Measurements from ENCODE around the gene ZFPM1. TPM values are rescaled to one million over a fixed set of nuclear protein-coding genes. Genes with fewer than 3 reads are reported as not detected.

The ZFPM1 gene
- total RNA-seq, 4 donors from 2014 or later = 1.9 to 5.3 (median 3.4) TPM

- DNase-seq = no peak
- intact Hi-C loops (cut with DNase I) = no loop called here
- Histone ChIP-seq H3K9me3 (no peaks in the 10 kb centered on the region), H3K36me3 (no peaks in the 10 kb centered on the region), H3K4me3 (replicated peaks in 1 of 3) (no peak overlapping the region), H3K27ac (no peak overlapping the region), H3K27me3 (no peaks in the 10 kb centered on the region), H3K4me1 (peaks cover 10 to 12% of the 10 kb centered on the region in 2 donors)
- TF ChIP-seq CTCF (IDR thresholded peaks at IDR 0.05) (no peak), POLR2A (IDR thresholded peaks at IDR 0.05) (no peak)
- WGBS, 2 donors = 90 to 98% methylated on average over 2 to 7 of the region's 14 CpGs
These were observed 58.8 kb downstream of the ZFPM1 start for GRCh38 chr16:88511906-88512305.

DNA sequence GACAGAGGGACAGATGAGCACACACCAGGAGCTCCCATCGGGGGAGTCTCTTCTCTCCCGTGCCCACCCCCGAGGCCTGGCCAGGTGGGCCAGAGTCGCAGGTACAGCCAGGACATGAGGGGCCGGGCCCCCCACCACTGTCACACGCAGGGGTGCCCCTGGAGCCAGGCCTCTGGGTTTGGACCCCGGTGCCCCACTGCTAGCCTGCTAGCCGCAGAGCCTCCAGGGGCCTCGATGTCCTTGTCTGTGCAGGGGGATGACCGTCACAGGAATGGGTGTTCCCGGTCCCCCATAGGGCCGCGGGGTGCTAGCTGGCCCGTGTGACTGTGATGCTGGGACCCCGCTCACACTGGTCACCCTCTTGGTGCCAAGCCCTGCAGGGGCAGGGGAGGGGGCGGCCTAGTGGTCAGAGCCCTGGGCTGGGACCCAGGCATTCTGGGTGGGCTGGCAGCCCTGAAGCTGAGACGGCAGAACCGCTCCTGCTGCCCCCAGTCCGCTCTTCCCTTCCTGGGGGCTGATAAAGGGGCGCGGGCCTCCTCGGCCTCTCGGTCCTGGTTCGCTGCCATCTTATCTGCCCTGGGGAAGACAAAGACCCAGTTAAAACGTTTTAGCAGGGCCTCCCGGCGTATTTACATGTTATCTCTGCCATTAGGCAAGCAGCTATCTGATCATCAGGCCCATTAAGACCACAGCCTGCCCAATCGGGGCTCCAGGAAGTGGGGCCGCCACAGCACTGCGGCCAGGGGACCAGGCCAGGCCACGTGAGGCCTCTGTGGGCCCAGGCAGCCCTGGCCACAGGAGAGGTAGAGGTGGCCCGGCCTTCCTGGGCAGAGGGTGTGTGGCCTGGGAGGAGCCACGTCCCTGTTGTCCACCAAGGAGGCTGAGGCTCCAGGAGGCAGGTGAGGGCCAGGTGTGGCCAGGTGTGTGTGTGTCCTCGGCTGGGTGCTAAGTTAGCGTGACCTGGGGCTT is 59.9 kb downstream of the ZFPM1 start:
- no peaks in the 10 kb centered on the region for H3K9me3 ChIP-seq
- H3K4me1 ChIP-seq = peaks cover 10 to 12% of the 10 kb centered on the region in 2 donors
- no peak for DNase-seq
- intact Hi-C loops (cut with DNase I) = no loop called here
- H3K36me3 ChIP-seq = no peaks in the 10 kb centered on the region
- no peaks in the 10 kb centered on the region for H3K27me3 ChIP-seq
- H3K4me3 ChIP-seq (replicated peaks in 1 of 3) = no peak overlapping the region
- no peak for TF ChIP-seq POLR2A (IDR thresholded peaks at IDR 0.05)
- no peak for TF ChIP-seq CTCF (IDR thresholded peaks at IDR 0.05)
- no peak overlapping the region for H3K27ac ChIP-seq
- WGBS, 2 donors = 86 to 87% methylated on average over 19 to 22 of the region's 35 CpGs

GRCh38 chr16:88514070-88514469 is 61.0 kb downstream of the ZFPM1 start:
- Histone ChIP-seq H3K9me3 (no peaks in the 10 kb centered on the region), H3K27me3 (no peaks in the 10 kb centered on the region), H3K4me3 (replicated peaks in 1 of 3) (no peak overlapping the region), H3K27ac (no peak overlapping the region), H3K4me1 (peaks cover 10 to 12% of the 10 kb centered on the region in 2 donors), H3K36me3 (no peaks in the 10 kb centered on the region)
- no peak for DNase-seq
- TF ChIP-seq POLR2A (IDR thresholded peaks at IDR 0.05) = no peak
- no peak for TF ChIP-seq CTCF (IDR thresholded peaks at IDR 0.05)
- intact Hi-C loops (cut with DNase I) = no loop called here
- WGBS, 2 donors = 97 to 100% methylated on average over 5 to 8 of the region's 20 CpGs

DNA sequence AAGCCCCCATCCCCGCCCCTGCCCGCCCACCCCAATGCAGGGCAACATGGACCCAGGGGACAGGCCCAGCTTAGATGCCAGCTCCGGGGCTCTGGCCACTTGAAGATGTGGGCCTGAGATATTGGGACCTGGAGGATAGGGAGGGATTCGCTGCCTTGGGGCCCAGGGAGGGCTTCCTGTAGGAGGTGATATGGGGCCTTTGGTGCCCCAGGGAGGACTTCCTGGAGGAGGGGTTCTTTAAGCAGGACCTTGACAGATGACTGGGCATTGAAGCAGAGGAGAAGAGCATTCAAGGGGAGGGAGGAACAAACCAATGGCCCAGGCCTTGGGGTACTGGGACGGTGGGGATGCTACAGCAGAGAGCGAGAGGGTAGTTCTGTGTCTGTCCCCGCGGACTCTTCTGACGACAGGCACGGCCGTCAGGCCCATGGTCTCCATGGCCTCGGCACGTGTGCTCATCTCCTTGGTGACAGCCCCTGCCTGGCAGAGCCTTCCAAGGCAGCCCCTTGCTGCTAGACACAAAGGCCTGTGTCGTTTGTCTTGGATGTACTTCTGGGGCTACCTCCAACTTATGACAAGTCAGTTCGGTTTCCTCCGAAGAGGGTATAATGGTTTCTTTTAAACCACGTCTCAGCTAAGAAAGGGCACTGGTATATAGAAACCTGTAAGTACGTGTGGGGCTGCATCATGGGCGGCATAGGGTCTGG is 61.6 kb downstream of the ZFPM1 start:
- peaks cover 10 to 12% of the 10 kb centered on the region in 2 donors for H3K4me1 ChIP-seq
- TF ChIP-seq POLR2A (IDR thresholded peaks at IDR 0.05) (no peak), CTCF (IDR thresholded peaks at IDR 0.05) (no peak)
- no peaks in the 10 kb centered on the region for H3K9me3 ChIP-seq
- no peak for DNase-seq
- H3K27me3 ChIP-seq = no peaks in the 10 kb centered on the region
- WGBS, 2 donors = 73 to 76% methylated on average over 16 to 17 of the region's 19 CpGs
- intact Hi-C loops (cut with DNase I) = no loop called here
- H3K4me3 ChIP-seq (replicated peaks in 1 of 3) = no peak overlapping the region
- H3K27ac ChIP-seq = no peak overlapping the region
- no peaks in the 10 kb centered on the region for H3K36me3 ChIP-seq

Data from thyroid gland (tissue), 4 donors.